RWPE2 (cell line): ENCODE measurements around the gene PRSS8.

Experiments used
- ATAC-seq: fragments of 200-7000 bp; cut with Tn5 transposase; 3 replicates; pipeline ENCODE4 v1.9.1; 2021; ENCODE audit warnings: low read depth
- DNase-seq: peaks from one replicate; pipeline ENCODE4 v3.0.0-alpha.2; 2020; ENCODE audit warnings: low spot score
- H3K27ac ChIP-seq: fragments of 450-650 bp; 2 replicates; pipeline ENCODE4 v1.5.1; 2017; ENCODE audit warnings: mild to moderate bottlenecking; ENCODE audit not compliant: poor library complexity, severe bottlenecking
- H3K27me3 ChIP-seq: fragments of 250-450 bp; sonication (Bioruptor Pico); 2 replicates; pipeline ENCODE4 v1.5.1; 2021; ENCODE audit warnings: mild to moderate bottlenecking, moderate library complexity; ENCODE audit not compliant: insufficient read depth, poor library complexity, severe bottlenecking
- H3K36me3 ChIP-seq: fragments of 250-450 bp; sonication (Bioruptor Pico); 2 replicates; pipeline ENCODE4 v1.5.1; 2020; ENCODE audit warnings: low read depth, mild to moderate bottlenecking, moderate library complexity
- H3K4me1 ChIP-seq: fragments of 250-450 bp; sonication (Bioruptor Pico); 2 replicates; pipeline ENCODE4 v1.5.1; 2021; ENCODE audit warnings: mild to moderate bottlenecking, moderate library complexity; ENCODE audit not compliant: insufficient read depth, poor library complexity, severe bottlenecking
- H3K4me3 ChIP-seq: fragments of 250-450 bp; sonication (Bioruptor Pico); 2 replicates; pipeline ENCODE4 v1.5.1; 2021; ENCODE audit warnings: mild to moderate bottlenecking, moderate library complexity; ENCODE audit not compliant: severe bottlenecking
- H3K9me3 ChIP-seq: fragments of 250-450 bp; sonication (Bioruptor Pico); 2 replicates; pipeline ENCODE4 v1.5.1; 2021; ENCODE audit warnings: mild to moderate bottlenecking, moderate library complexity; ENCODE audit not compliant: severe bottlenecking
- CTCF ChIP-seq: fragments of 450-650 bp; IDR thresholded peaks from one replicate; pipeline ENCODE4 v1.5.1; 2017; ENCODE audit warnings: mild to moderate bottlenecking, moderate library complexity; ENCODE audit not compliant: poor library complexity, severe bottlenecking

The PRSS8 gene

GRCh38 chr16:31110106-31111034, 25.2 kb downstream of the PRSS8 start:
- Histone ChIP-seq H3K27me3 (no peaks in the 10 kb centered on the region), H3K27ac (no peak overlapping the region), H3K9me3 (no peaks in the 10 kb centered on the region), H3K36me3 (peaks cover 38% of the 10 kb centered on the region), H3K4me1 (no peaks in the 10 kb centered on the region), H3K4me3 (no peak overlapping the region)
- ATAC-seq (no peak), DNase-seq (peak; percentile 59)
- TF ChIP-seq CTCF = no peak

- DNase-seq = no peak
- Histone ChIP-seq H3K4me1 (no peaks in the 10 kb centered on the region), H3K4me3 (no peak overlapping the region), H3K36me3 (peaks cover 38% of the 10 kb centered on the region), H3K27me3 (no peaks in the 10 kb centered on the region), H3K27ac (no peak overlapping the region), H3K9me3 (no peaks in the 10 kb centered on the region)
- no peak for ATAC-seq
- no peak for TF ChIP-seq CTCF
These were observed 25.9 kb downstream of the PRSS8 start for GRCh38 chr16:31109622-31110021.

GRCh38 chr16:31108794-31109558, 26.6 kb downstream of the PRSS8 start:
- DNase-seq = peak; percentile 61
- Histone ChIP-seq H3K27ac (peak overlapping the region; percentile 42), H3K4me3 (peak overlapping the region; percentile 82), H3K36me3 (peaks cover 38% of the 10 kb centered on the region), H3K27me3 (no peaks in the 10 kb centered on the region), H3K4me1 (no peaks in the 10 kb centered on the region), H3K9me3 (no peaks in the 10 kb centered on the region)
- peak; percentile 11; the same call in 2 of the 3 replicates for ATAC-seq
- no peak for TF ChIP-seq CTCF

- H3K27ac ChIP-seq = peak within 1 kb of the TSS; percentile 42
- no peak for TF ChIP-seq CTCF
These were observed 27.3 kb downstream of the PRSS8 start, which contains the start of gene BCKDK for GRCh38 chr16:31108035-31108793. TSS of gene BCKDK (plus strand) at chr16:31108386. CDS start at chr16:31109224, 838 bp downstream.

More at GRCh38 chr16:31108035-31108793, 27.3 kb downstream of the PRSS8 start, which contains the start of gene BCKDK:
- peaks cover 38% of the 10 kb centered on the region for H3K36me3 ChIP-seq
- H3K4me1 ChIP-seq = no peaks in the 10 kb centered on the region
- H3K27me3 ChIP-seq = no peaks in the 10 kb centered on the region
- ATAC-seq = peak; percentile 86
- no peaks in the 10 kb centered on the region for H3K9me3 ChIP-seq
- peak; percentile 70 for DNase-seq
- H3K4me3 ChIP-seq = peak within 1 kb of the TSS; percentile 82
